Measurements from ENCODE around the gene THAP6. TPM values are rescaled to one million over a fixed set of nuclear protein-coding genes. Genes with fewer than 3 reads are reported as not detected.

Gene THAP6
- total and polyA plus RNA-seq, 2 of the 8 experiments (the other 6 are each of a cell fraction or from before 2014, with no cell fraction given), result 3.3 to 9.7 TPM

GRCh38 chr4:75566911-75567310 lies 52.6 kb downstream of the THAP6 start (continued):
- TF ChIP-seq KDM1A (IDR thresholded peaks at IDR 0.05; ENCODE audit: borderline replicate concordance, low read length) (no peak), YY1 (IDR thresholded peaks at IDR 0.05; ENCODE audit: low read depth, low read length) (no peak), CTBP2 (IDR thresholded peaks at IDR 0.05; ENCODE audit: borderline replicate concordance, insufficient read depth, insufficient read length, low read length) (no peak)
